ENCODE measurements around the gene ADARB2. TPM values are rescaled to one million over a fixed set of nuclear protein-coding genes. Genes with fewer than 3 reads are reported as not detected.

The ADARB2 gene
- total RNA-seq, 3 donors from 2014 or later, result 0.31 to 4.2 TPM; not detected in 1

DNA sequence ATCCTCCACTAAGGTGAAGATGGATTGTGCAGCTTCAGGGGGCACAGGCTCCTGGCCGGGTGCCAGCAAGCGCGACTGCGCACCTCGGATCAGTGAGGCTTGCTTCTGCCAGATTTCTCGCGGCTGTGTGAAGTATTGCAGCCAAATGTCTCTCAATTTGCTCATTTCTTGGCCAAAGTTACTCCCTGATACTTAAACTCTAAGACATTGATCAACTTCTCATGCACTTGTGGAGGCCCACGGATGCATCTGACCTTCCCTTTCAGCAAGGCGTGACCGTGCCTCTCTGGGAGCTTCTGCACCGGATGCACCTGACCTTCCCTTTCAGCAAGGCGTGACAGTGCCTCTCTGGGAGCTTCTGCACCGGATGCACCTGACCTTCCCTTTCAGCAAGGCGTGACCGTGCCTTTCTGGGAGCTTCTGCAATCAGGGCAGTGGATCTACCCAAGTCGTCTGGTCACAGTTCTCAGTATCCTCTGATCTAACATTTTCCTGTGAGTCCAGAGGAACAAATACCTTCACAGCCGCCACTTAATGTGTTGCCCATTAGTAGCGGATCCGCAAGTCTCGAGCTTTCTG is 248.3 kb downstream of the ADARB2 start:
- ATAC-seq (peak; percentile 68), DNase-seq (no peak)
- H3K4me1 ChIP-seq (ENCODE audit: low read depth), result no peaks in the 10 kb centered on the region
- TF ChIP-seq, protein P1, sequence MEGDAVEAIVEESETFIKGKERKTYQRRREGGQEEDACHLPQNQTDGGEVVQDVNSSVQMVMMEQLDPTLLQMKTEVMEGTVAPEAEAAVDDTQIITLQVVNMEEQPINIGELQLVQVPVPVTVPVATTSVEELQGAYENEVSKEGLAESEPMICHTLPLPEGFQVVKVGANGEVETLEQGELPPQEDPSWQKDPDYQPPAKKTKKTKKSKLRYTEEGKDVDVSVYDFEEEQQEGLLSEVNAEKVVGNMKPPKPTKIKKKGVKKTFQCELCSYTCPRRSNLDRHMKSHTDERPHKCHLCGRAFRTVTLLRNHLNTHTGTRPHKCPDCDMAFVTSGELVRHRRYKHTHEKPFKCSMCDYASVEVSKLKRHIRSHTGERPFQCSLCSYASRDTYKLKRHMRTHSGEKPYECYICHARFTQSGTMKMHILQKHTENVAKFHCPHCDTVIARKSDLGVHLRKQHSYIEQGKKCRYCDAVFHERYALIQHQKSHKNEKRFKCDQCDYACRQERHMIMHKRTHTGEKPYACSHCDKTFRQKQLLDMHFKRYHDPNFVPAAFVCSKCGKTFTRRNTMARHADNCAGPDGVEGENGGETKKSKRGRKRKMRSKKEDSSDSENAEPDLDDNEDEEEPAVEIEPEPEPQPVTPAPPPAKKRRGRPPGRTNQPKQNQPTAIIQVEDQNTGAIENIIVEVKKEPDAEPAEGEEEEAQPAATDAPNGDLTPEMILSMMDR (IDR thresholded peaks at IDR 0.05), result no peak
- intact Hi-C loops (cut with DNase I, micrococcal nuclease), result no loop called here
- H3K36me3 ChIP-seq (ENCODE audit: low read depth), result no peaks in the 10 kb centered on the region
- no peaks in the 10 kb centered on the region for H3K9me3 ChIP-seq
- no peak overlapping the region for H3K4me3 ChIP-seq

DNA sequence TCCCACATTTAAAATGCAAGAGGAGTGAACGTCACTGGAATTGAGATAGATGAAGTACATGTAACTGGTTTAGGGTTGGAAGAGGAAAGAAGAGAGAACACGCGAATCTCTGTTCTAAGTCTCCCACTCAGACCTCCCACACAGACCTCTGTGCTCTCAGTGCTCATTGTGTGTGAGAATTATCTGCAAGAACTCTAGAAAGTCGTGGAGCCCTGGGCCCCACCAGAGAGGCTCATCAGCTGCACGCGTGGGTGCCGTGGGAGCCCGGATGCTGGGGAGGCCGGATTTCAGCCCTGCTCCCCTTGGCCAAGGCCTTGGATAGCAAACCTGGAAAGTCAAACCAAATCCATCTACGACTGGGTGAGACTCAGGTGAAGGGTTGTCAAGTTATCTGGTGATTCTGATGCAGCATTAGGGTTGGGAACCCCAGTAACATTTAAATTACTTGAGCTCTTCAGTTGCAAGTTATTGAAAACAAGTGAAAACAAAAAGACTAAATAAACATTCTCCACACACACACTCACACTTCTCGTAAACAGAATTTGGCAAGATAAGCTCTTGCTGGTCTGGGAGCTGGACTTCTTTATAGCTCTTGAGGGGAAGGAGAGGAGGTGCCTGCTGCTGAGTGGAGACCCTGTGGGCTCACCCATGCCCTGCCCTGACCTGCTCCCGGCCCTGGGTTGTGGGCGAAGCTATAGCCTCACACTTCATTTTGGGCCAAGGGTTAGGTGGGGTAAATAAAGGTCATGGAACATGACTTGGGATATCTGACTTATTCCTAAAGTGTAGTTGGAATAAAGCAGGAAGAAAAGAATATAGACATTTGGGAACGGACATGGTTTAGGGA is 250.3 kb downstream of the ADARB2 start:
- Histone ChIP-seq H3K9me3 (no peaks in the 10 kb centered on the region), H3K4me3 (no peak overlapping the region), H3K36me3 (ENCODE audit: low read depth) (no peaks in the 10 kb centered on the region), H3K4me1 (ENCODE audit: low read depth) (no peaks in the 10 kb centered on the region)
- DNase-seq (no peak), ATAC-seq (no peak)
- TF ChIP-seq, protein P1 (IDR thresholded peaks at IDR 0.05), result no peak
- intact Hi-C loops (cut with DNase I, micrococcal nuclease), result no loop called here

DNA sequence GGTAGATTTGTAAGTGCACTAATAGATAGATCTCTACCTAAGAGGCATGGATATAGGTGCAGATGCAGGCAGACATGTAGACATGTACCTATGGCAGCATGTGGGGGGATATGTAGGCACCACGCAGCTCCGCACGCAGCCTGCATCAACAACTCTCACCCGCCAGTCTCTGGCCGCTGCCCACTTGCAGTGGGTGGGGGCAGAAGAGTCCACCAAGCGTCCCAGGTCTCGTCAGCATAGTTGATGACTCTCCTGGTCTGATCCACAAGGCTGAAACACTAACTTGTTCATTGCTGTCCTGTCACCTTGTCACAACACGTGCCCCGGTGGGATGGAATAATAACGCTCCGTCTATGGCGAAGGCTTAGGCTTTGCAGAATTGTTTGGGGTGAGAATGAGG is 252.0 kb downstream of the ADARB2 start:
- Histone ChIP-seq H3K9me3 (no peaks in the 10 kb centered on the region), H3K4me3 (no peak overlapping the region), H3K36me3 (ENCODE audit: low read depth) (no peaks in the 10 kb centered on the region), H3K4me1 (ENCODE audit: low read depth) (no peaks in the 10 kb centered on the region)
- TF ChIP-seq, protein P1 (IDR thresholded peaks at IDR 0.05), result no peak
- intact Hi-C loops (cut with DNase I, micrococcal nuclease), result no loop called here
- DNase-seq (no peak), ATAC-seq (no peak)

DNA sequence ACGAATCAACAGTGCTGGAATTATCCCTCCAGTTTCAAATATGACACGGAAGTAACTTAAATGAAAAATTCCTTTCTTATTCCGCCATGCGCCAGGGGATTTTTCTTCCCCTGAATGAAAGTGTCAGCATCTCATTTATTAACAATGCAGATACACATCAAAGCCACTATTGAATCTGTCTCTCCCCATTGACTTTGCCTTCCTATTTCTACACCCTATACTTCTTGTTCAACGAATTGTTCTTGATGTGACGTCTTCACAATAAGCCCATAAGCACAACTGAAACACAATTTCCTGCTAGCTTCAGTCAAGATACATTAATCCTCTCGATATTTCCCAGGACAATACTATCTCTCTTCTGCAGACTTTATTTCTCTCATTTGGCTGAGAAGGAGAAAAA is 253.5 kb downstream of the ADARB2 start:
- Histone ChIP-seq H3K36me3 (ENCODE audit: low read depth) (no peaks in the 10 kb centered on the region), H3K4me1 (ENCODE audit: low read depth) (no peaks in the 10 kb centered on the region), H3K4me3 (no peak overlapping the region), H3K9me3 (no peaks in the 10 kb centered on the region)
- intact Hi-C loops (cut with DNase I, micrococcal nuclease), result no loop called here
- ATAC-seq (no peak), DNase-seq (no peak)
- TF ChIP-seq, protein P1 (IDR thresholded peaks at IDR 0.05), result no peak

DNA sequence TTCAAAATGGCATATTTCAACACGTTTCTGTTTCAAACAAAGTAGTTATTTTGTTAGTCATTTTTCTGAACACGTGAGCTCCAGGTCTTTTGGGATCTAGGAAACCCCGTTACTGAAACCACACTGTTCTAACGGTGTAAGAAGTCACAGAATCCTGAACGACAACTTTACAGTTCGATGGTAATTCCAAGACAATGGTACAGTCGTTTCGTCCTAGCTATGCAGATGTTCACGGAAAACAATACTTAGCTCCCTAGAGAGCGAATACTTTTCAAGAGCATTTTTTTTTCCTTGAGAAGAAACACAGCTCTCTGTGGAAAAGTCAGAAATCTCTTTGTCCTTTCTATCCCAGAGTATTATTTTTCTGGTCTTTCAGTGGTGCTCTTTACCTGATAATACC is 254.1 kb downstream of the ADARB2 start:
- intact Hi-C loops (cut with DNase I, micrococcal nuclease), result no loop called here
- TF ChIP-seq, protein P1 (IDR thresholded peaks at IDR 0.05), result no peak
- H3K4me1 ChIP-seq (ENCODE audit: low read depth), result no peaks in the 10 kb centered on the region

More for the DNA sequence above, 254.1 kb downstream of the ADARB2 start:
- Histone ChIP-seq H3K9me3 (no peaks in the 10 kb centered on the region), H3K36me3 (ENCODE audit: low read depth) (no peaks in the 10 kb centered on the region), H3K4me3 (no peak overlapping the region)
- ATAC-seq (no peak), DNase-seq (no peak)
